Fibroblast of the aortic adventitia (primary cell): Measurements from ENCODE around the gene PACC1. TPM values are rescaled to one million over a fixed set of nuclear protein-coding genes. Genes with fewer than 3 reads are reported as not detected.

ENCODE experiments used
- DNase-seq: peaks from one replicate; pipeline ENCODE4 v3.0.0-alpha.2; 2010; ENCODE audit warnings: low read depth
- H3K4me3 ChIP-seq: 2 replicates; pipeline ENCODE4 v1.5.1; 2011; ENCODE audit warnings: low read depth, mild to moderate bottlenecking, control low read depth, low read length, moderate library complexity
- small RNA-seq: library from RNA; depleted of rRNA; stranded (forward); fragments of <200 nt; gene quantifications from one replicate; pipeline ENCODE3, GENCODE V24; 2012
- total RNA-seq: library from RNA; depleted of rRNA; stranded (reverse); fragments of >200 nt; gene quantifications from 2 replicates; pipeline ENCODE4 v1.2.3, GENCODE V29; 2012; ENCODE audit warnings: low replicate concordance
- TF ChIP-seq, protein P1 (sequence below): IDR thresholded peaks from 2 replicates; pipeline ENCODE4 v1.5.1; 2011; ENCODE audit warnings: mild to moderate bottlenecking, low read length, control low read depth, inconsistent platforms; ENCODE audit not compliant: insufficient read depth

PACC1 gene
- total RNA-seq, 1 donor, result 5.1 TPM

GRCh38 chr1:212315184-212315583, 99.5 kb downstream of the PACC1 start:
- no peak for DNase-seq
- TF ChIP-seq, protein P1, sequence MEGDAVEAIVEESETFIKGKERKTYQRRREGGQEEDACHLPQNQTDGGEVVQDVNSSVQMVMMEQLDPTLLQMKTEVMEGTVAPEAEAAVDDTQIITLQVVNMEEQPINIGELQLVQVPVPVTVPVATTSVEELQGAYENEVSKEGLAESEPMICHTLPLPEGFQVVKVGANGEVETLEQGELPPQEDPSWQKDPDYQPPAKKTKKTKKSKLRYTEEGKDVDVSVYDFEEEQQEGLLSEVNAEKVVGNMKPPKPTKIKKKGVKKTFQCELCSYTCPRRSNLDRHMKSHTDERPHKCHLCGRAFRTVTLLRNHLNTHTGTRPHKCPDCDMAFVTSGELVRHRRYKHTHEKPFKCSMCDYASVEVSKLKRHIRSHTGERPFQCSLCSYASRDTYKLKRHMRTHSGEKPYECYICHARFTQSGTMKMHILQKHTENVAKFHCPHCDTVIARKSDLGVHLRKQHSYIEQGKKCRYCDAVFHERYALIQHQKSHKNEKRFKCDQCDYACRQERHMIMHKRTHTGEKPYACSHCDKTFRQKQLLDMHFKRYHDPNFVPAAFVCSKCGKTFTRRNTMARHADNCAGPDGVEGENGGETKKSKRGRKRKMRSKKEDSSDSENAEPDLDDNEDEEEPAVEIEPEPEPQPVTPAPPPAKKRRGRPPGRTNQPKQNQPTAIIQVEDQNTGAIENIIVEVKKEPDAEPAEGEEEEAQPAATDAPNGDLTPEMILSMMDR, result no peak
- no peak overlapping the region for H3K4me3 ChIP-seq

Small RNA genes lying within 50 kb of the gene (small RNA-seq; reads per million reads assigned to genes)
- gene SNORA16B, result not detected

Other genes starting within 250 kb of the PACC1 start
- 23.7 and 31.6 TPM in 2 replicates for gene PPP2R5A, start 129.5 kb downstream of the PACC1 start, total RNA-seq
- 38.4 and 43.3 TPM in 2 replicates for gene NENF, start 18.0 kb upstream of the PACC1 start, total RNA-seq
- gene ATF3, start 193.9 kb upstream of the PACC1 start, total RNA-seq, result 4.2 and 5.2 TPM in 2 replicates